A549 treated with dexamethasone at 1 μM for 4 hours (cell line): ENCODE data around the gene TMEM107. TPM values are rescaled to one million over a fixed set of nuclear protein-coding genes. Genes with fewer than 3 reads are reported as not detected.

ENCODE experiments used
- total RNA-seq: library from RNA; stranded (reverse); fragments of 200-300 nt; extraction: Qiagen RNA extraction; gene quantifications from 5 replicates; pipeline ENCODE4 v1.2.3, GENCODE V29; 2022

The TMEM107 gene
- 18.5 to 21.4 TPM (median 19.6 TPM) in 5 replicates for total RNA-seq

GRCh38 chr17:8176197-8176940 is at the start of gene TMEM107:
Gene TMEM107 (minus strand): TSS chr17:8176380. CDS start chr17:8176286, 94 bp downstream.

GRCh38 chr17:8209907-8210760 is 34.0 kb upstream of the TMEM107 start, which contains the start of gene AURKB:
Gene AURKB (minus strand): TSS chr17:8210575. CDS start chr17:8210224, 351 bp downstream.

GRCh38 chr17:8189711-8190477 is 13.7 kb upstream of the TMEM107 start, which contains the start of gene BORCS6:
Gene BORCS6 (minus strand): TSS chr17:8190180. CDS start chr17:8190140, 40 bp downstream.

GRCh38 chr17:8162233-8162996 is 13.8 kb downstream of the TMEM107 start, which contains the start of gene VAMP2:
Gene VAMP2 (minus strand): TSS chr17:8162948. CDS start chr17:8162879, 69 bp downstream.

GRCh38 chr17:8152112-8152775 is 23.9 kb downstream of the TMEM107 start, which contains the start of gene PER1:
Gene PER1 (minus strand): TSS chr17:8152404. CDS start chr17:8150706, 1,698 bp downstream.

GRCh38 chr17:8123695-8124349 is 52.4 kb downstream of the TMEM107 start, which contains the start of gene HES7:
Gene HES7 (minus strand): TSS chr17:8124106. CDS start chr17:8124084, 22 bp downstream.

Other genes with a start within 250 kb of the TMEM107 start
- 1.2 to 3.0 TPM (median 2.5 TPM) in 5 replicates for gene KCNAB3, start 246.5 kb downstream of the TMEM107 start, total RNA-seq
- 295 to 368 TPM (median 319 TPM) in 5 replicates for gene TRAPPC1, start 244.4 kb downstream of the TMEM107 start, total RNA-seq
- gene CNTROB, start 244.2 kb downstream of the TMEM107 start, total RNA-seq = 32.5 to 44.7 TPM (median 43.3 TPM) in 5 replicates
- 0.18 to 0.78 TPM (median 0.33 TPM) in 5 replicates for gene GUCY2D, start 173.8 kb downstream of the TMEM107 start, total RNA-seq
- gene ALOX15B, start 137.3 kb downstream of the TMEM107 start, total RNA-seq = 0.26 to 0.46 TPM (median 0.42 TPM) in 5 replicates
- 1.1 to 1.6 TPM (median 1.3 TPM) in 5 replicates for gene ALOX12B, start 88.7 kb downstream of the TMEM107 start, total RNA-seq
- gene ALOXE3, start 57.9 kb downstream of the TMEM107 start, total RNA-seq = 6.0 to 10.3 TPM (median 7.6 TPM) in 5 replicates
- gene HES7, start 52.3 kb downstream of the TMEM107 start, total RNA-seq = 2.3 to 4.9 TPM (median 3.7 TPM) in 5 replicates
- 42.6 to 58.0 TPM (median 56.0 TPM) in 5 replicates for gene PER1, start 24.0 kb downstream of the TMEM107 start, total RNA-seq
- gene VAMP2, start 13.4 kb downstream of the TMEM107 start, total RNA-seq = 23.6 to 32.3 TPM (median 29.5 TPM) in 5 replicates
- gene BORCS6, start 13.8 kb upstream of the TMEM107 start, total RNA-seq = 6.1 to 8.1 TPM (median 7.6 TPM) in 5 replicates
- 134 to 149 TPM (median 142 TPM) in 5 replicates for gene AURKB, start 34.2 kb upstream of the TMEM107 start, total RNA-seq
- 8.5 to 18.3 TPM (median 15.1 TPM) in 5 replicates for gene CTC1, start 71.7 kb upstream of the TMEM107 start, total RNA-seq
- 30.9 to 53.2 TPM (median 52.5 TPM) in 5 replicates for gene PFAS, start 72.9 kb upstream of the TMEM107 start, total RNA-seq
- gene RANGRF, start 112.3 kb upstream of the TMEM107 start, total RNA-seq = 36.2 to 45.0 TPM (median 43.4 TPM) in 5 replicates
- 5.1 to 8.2 TPM (median 7.5 TPM) in 5 replicates for gene SLC25A35, start 119.0 kb upstream of the TMEM107 start, total RNA-seq
- gene ARHGEF15, start 133.9 kb upstream of the TMEM107 start, total RNA-seq = not detected in 5 replicates
- not detected in 5 replicates for gene ODF4, start 163.5 kb upstream of the TMEM107 start, total RNA-seq
- 3,442 to 4,694 TPM (median 3,587 TPM) in 5 replicates for gene RPL26, start 206.8 kb upstream of the TMEM107 start, total RNA-seq
- gene RNF222, start 221.4 kb upstream of the TMEM107 start, total RNA-seq = not detected in 5 replicates